Renal cortical epithelial cell (primary cell): ENCODE results near the gene KDM8. TPM values are rescaled to one million over a fixed set of nuclear protein-coding genes. Genes with fewer than 3 reads are reported as not detected.

Source experiments
- DNase-seq: peaks from one replicate; pipeline ENCODE4 v3.0.0-alpha.2; 2011; ENCODE audit warnings: low read depth
- total RNA-seq: library from RNA; depleted of rRNA; stranded (reverse); fragments of >200 nt; gene quantifications from 2 replicates; pipeline ENCODE4 v1.2.3, GENCODE V29; 2014

KDM8 gene
- total RNA-seq, 1 donor from 2014 or later, result 4.3 TPM

DNA sequence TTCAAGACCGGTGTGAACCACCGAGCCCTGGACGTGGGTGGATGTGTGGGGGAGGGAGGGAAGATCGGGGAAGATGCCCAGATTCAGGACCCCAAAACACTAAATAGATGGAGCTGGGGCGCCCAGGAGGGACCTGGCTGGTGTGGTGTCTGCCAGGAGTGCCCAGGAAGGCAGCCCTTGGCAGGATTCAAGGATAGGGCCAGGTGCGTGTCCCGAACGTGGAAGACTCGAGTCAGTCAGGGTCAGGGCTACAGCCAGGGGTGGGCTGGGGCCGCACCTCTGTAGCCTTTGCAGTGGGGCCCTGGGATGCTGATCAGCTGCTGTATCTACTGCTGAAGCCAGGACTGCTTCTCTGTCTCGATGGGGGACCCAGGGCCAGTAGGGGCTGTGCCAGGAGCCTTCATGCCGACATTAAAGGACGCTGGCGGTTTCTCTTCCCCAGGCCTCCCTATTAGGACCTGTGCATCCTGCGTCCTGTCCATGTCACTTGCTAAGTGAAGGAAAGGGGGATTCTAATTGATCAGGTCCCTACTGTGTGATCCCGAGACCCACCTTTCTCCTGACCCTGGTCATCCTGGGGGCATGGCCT is 13.1 kb downstream of the KDM8 start:
- no peak for DNase-seq

DNA sequence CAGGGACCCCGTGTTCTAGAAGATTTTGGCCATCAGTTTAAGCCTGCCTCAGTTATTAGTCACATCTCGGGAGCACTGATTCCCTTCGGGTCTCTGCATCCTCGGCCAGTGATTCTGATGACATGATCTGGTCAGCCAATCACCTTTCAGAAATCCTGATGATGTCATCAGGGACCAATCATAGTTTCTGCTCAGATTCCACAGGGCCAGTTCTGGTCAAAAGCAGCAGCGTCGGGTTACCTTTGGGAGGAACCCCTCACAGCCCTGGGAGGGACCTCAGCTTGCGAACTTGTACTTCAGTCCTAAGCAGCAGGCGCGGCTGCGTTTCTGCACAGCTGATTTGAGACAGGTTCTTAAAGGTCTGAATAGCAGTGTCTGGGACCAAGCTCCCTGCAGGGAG is 13.9 kb downstream of the KDM8 start:
- DNase-seq, result peak; percentile 63

DNA sequence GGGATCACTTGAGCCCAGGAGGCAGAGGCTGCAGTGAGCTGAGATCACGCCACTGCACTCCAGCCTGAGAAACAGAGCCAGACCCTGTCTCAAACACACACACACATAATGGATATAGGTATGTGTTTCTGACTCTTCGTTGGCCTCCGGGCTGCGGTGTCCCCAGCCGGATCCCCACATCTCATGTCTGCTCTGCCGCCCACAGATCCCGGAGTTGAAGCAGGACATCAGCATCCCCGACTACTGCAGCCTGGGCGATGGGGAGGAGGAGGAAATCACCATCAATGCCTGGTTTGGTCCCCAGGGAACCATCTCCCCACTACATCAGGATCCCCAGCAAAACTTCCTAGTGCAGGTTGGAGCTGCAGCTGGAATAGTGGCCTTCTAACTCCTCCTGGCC is 15.4 kb downstream of the KDM8 start:
- DNase-seq, result no peak

DNA sequence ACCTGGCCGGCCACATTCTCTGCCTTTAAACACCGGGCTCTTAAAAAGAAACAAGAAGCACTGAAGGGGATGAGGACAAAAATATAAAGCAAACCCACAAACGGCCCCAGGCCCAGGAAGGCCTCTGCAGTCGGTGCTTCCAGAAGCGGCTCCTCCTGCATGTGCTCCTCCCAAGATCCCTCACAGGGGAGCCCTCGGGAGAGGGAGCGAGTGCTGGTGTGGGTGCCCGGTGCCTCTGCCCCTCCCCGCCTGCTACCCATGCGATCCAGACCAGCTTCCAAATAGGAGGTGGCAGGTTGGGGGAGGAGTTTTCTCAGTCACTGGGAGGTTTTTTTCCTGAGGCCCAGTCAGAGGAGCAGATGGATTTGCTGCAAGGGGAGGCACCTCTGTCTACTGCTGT is 15.8 kb downstream of the KDM8 start:
- DNase-seq, result no peak

DNA sequence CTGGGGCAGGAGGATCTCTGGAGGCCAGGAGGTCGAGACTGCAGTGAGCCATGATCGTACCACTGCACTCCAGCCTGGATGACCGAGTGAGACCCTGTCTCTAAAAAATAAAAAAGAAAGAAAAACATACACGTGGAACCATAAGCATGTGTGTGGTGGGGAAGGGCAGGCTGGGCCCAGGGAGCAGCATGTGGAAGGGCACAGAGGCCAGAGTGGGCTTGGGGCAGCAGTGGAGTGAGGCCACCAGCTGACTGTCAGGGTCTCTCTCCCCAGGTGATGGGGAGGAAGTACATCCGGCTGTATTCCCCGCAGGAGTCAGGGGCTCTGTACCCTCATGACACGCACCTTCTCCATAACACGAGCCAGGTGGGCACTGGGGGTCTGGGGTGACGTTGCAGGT is 16.8 kb downstream of the KDM8 start:
- DNase-seq, result no peak

DNA sequence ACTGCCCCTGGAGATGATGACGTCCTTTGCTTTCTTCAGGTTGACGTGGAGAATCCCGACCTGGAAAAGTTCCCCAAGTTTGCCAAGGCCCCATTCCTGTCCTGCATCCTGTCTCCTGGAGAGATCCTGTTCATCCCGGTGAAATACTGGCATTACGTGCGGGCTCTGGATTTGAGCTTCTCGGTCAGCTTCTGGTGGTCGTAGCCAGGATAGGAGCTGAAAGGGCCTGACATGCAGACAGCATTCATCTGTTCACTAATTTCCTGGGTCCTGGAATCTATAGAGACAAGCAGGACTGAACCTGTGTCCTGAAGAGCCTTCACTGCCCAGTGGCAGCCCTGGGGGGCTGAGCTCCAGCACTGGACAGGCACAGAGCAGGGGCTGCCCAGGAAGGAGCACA is 17.2 kb downstream of the KDM8 start:
- DNase-seq, result no peak

DNA sequence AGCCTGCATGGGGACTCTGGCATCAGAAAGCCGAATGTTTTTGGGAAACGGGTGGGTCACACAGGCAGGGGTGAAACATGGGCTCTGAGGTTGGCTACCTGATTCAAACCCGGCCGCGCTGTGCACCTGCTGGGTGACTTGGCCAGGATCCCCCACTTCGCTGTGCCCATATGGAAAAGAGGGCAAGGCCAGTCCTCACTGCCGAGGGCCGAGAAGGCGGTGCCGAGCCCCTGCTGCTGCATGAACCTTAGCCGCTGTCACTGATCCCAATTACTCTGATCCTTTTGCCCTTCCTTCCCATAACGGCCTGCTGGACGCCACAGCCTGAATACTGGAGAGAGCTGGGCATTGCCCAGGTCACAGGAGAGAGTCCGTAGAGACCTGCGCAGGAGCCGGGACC is 17.7 kb downstream of the KDM8 start:
- no peak for DNase-seq

DNA sequence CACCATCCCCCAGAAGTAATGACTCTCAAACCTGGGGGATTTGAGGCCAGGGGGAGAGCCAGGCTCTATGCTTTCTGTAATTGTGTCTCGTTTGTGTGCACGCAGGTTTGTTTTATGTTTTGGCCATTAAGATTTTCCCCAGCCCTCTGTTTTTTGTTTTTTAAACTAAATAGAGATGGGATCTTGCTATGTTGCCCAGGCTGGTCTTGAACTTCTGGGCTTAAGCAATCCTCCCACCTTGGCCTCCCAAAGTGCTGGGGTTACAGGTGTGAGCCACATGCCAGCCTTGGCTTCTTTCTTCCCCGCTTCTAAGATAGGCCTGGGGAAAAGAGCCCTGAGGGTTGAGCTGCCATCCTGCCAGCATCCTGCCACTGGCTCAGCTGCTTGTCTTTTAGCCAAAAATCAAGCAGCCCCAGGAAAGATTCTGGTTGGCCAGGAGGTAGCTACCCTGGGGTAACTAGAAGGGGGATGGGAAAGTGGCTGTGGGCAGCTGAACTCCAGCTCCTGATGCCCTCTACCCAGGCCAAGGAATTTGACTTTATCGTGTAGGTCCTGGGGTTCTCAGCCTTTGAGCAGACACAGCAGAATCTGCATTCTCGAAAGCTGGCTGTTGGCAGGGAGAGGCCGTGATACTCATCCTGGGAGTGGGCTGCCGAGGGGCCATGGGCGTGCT is 18.4 kb downstream of the KDM8 start:
- DNase-seq, result no peak

DNA sequence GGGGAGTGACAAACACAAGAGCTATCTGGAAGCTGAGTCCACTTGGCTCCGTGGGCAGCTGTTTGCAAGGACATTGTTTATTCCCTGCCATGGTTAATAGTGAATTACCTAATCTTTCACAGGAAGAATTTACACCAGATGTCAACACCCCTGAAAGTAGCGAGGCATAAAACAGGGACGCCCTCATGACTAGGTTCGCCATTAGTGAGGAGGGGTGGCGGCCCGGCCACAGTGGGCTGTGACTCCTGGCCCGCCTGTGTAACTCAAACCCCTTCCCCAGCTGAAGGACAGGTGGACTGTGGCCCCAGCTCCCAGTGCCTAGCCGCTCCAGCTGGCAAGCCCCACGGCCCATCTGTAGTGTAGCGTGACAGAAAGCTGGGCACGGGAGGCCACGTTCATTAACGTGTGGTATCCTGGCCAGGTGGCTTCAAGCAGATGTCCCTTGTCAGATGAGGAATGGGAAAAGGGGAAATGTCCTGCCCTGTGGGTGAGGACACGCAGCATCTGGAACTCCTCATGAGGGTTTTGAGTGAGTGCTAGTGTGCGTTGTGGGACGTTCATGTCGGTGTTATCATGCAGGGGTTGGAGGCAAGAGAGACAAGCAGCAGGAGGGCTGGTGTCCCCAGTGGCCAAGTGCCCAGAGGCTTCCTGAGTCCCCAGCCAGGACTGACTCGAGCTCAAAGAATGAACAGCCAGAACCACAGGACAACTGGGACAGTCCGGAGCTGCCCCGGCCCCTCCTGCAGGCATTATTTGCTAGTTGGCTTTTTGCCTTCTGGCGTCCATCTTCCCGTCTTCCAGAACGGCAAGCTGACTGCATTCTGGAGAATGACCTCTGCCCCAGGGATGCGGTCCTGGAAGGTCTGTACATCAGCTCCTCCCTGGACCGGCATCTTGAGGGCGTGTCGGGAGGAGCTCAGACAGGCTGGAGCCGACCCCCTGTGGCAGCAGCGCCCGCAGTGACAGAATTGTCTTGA is 19.2 kb downstream of the KDM8 start:
- DNase-seq, result peak; percentile 68

DNA sequence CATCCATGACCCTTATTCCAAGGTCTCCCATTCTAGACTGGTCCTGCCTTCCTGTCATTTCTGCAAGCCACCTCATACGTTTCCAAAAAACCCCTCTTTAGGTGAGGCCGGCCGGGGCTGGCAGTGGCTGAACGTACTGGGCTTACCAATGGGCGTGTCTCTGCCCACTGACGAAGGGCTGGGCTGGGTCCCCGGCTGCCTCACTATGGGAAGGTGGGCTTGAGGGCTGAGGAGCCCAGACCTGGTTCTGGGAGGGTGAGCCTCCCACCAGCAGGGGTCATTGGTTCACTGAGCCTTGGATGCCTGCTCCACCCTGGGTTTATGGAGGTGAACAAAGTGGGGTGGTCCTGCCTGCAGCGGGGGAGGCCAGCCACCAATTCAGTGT is 19.9 kb downstream of the KDM8 start:
- no peak for DNase-seq

DNA sequence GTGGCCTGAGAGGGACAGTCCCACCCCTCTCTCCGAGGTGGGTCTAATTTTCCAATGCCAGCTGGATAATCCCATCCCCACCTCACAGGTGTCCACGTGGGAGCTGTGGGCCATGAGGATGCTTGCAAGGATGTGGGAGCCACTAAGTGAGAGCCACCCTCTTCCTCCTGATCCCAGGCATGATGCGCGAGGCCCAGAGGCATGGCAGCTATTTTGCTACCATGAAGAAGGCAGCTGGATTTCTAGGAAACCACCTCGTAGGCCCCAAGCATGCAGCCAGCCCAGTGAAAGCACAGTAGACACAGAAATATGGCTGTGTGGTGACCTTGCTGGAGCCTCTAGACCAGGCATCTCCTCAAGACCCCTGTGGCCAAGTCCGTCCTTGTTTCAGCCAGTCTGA is 20.4 kb downstream of the KDM8 start:
- DNase-seq, result no peak

DNA sequence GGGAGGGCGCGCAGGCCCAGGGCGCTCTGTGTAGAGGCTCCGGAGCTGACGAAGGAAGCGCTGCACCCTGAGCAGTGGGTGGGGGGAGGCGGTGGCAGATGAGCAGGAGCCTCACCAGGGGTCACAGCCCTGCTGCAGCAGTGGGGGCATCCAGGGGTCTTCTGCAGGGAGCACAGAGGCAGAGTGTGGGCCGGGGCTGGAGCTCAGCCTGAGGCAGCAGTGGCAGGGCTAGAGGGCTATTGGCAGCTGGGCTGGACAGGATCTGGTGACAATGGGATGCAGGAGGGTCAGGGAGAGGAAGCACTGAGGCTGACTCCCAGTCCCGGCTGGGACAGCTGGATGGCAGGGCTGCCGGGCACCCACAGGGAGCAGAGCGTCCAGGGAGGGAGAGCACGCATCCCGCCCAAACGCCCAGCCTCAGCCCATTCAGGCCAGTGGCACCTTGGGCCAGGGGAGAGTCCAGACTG is 21.0 kb downstream of the KDM8 start:
- no peak for DNase-seq

DNA sequence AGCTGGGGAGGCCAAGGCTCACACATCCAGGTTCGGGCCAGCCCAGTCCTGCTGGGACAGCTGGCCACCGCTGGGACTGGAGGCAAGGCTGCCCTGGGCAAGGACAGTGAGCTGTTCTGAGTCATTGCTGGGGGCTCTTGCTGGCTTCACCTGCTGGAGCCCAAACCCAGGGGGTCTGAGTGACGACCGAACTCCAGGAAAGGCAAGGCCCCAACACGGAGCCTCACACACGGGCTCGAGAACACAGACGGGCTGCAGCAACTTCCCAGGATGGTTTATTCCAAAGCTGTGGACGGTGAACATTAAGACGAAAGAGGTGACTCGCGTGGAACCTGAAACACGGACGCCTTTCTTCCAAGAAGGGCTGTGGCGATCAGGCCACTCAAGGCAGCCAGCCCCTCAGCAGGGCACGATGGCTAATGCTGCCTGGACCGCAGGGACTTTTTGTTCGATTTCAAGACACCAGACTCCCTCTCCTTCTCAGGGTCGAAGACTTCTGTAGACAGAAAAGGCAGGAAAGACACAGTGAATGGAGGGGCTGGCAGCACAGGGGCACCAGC is 21.5 kb downstream of the KDM8 start:
- DNase-seq, result no peak

DNA sequence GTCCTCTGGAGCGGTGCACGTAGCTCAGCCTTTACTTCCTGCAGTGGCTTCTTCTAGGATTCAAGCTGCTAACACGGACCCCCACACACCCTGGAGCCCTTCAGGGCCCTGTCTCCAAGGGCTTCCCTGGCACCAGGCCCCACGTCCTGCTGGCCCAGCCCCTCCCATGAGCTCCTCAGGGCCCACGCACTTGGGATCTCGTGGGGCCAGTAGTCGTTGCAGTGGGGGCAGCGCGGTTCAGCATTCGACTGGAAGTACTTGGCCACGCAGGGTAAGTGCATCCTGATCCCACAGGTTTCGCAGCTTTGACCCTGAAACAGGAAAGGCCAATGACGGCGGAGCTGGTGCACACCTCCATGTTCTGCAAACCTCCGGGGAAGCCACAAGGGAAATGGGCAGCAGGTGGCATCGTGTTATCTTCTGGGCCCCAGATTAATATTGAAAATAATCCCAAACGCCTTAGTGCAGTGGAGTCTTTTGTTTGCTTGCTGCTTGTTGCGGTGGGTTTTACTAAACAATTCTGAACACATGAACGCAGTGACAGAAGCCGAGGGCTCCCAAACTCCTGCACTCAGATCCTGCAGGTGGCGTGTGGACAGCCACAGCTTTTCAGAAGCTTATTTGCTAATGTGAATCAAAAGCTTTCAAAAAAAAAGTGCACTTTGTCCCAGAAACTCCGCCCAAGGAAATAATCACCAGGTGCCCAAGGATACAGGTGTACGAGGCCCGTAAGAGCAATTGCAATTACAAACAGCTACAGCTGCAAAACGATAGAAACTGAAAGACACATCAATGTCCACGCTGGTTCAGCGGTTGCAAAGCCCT is 22.4 kb downstream of the KDM8 start:
- no peak for DNase-seq

DNA sequence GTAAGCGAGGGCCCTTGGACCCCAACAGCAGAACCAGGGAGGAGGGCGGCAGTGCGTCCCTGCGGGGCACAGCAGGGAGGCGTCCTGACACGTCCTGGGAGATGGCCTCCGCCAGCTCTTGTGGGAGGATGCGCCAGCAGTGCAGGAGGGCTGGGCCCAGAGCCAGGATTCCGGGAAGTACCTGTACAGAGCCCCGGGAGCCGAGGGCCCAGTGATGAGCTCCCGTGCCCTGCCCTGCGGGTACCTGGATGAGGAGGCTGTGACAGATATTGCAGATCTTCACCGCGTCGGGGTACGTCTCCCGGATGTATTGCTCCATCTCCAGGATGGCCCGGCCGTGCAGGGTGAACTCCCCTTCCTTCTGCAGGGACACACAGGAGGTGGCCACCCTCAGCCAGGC is 23.1 kb downstream of the KDM8 start:
- DNase-seq, result no peak

DNA sequence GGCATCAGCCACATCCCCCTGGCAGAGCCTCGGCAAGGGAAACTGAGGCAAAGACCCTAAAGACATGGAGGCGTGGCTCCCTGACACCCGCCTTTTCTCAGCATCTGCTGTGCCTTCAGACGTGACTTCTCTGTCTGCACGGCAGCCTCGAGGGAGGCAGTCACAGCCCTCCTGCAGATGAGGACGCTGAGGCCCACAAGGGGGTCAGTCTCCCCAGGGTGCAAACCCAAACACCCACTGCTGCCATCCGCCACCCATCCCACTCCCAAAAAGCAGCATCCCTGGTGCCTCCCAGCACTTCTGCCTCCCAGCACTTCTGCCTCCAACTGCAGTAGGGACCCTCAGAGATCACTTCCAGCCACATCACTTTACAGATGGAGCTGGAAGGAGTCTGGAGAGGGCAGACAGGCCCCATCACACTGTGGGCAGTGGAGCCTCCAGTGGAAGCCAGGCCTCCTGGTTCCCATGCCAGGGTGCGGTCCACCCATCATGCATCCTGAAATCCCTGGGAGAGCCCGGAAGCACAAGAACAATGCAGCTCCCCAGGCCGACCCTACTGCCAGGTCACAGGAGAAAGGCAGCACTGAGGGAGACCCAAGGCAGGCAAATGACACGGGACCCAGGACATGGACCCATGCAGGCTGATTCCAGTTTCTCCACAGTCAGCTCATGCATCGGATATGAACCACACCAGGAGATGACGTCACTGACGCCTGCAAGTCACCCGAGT is 23.8 kb downstream of the KDM8 start:
- DNase-seq, result no peak

DNA sequence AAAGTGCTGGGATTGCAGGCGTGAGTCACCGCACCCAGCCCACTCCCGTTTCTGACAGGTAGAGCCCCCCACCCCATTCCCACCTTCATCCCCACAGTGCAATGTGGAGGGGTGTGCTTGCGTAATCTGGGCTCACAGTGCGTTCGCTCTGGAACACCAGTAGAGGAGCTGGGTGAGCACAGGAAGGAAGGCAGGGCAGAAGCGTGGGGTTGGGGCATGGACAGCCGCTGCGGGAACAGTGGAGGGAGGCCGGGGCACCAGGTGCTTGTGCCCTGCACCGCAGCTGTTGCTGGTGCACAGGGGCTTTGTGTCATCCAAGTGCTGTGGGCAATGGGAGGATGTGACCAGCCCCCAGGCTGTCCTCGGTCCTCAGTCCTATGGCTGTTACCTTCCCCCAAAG is 24.7 kb downstream of the KDM8 start:
- DNase-seq, result no peak

DNA sequence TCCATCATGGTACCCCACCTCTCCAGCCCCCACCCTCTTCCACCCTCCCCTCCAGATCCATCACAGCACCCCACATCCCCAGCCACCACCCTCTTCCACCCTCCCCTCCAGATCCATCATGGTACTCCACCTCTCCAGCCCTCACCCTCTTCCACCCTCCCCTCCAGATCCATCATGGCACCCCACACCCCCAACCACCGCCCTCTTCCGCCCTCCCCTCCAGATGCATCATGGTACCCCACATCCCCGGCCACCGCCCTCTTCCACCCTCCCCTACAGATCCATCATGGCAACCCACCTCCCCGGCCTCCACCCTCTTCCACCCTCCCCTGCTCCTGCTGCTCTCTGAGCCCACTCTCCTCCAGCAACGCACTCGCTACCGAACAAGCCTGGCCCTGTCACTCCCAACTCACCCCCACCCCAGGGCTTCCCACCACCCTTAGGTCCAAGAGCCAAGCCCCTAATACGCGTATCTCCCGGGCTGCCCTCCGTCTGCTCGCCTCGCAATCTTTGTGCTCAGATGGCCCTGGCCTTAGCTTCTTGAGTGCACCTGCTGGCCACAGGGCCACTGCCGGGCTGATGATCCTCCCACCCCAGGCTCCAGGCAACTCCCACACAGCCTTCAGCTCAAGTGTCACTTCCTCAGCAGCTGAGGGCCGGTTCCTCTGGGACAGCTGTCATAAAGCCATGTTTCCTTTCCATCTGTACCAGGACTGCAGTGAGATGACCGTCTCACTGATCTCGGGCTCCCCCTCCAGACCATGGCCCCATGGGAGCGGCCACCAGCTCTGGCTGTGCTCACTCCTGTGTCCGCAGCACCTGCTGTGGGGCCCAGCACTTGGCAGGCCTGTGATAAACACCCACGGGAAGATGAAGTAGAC is 25.5 kb downstream of the KDM8 start:
- DNase-seq, result no peak

DNA sequence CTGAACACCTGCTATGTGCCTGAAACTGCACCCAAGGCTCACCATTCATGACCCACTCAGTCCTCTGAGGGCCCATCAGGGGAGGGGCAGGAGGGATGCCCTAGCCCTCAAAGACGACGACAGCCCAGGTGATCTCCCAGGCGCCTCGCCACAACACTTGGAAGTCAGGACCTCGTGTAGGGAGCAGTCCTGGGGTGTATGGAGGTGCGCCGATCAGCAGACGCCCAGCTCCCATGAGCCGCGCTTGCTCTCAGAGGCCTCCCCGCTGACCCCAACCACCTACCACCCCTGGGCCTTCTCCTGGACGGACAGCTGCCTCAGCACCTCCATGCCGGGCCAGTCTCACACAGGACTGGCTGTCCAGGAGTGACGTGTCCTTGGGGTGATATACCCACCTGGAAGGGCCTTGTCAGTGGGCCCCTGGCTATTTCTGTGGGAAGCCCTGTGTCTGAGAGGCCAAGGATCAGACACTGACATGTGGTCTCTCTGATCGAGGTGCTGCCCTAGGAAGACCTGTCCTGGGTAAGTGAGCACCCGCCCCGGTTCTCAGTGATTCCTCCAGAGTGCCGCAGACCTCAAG is 26.7 kb downstream of the KDM8 start:
- no peak for DNase-seq
